Neural crest cell (in vitro differentiated cells): ENCODE results near the gene DAAM1. TPM values are rescaled to one million over a fixed set of nuclear protein-coding genes. Genes with fewer than 3 reads are reported as not detected.

Source experiments
- DNase-seq: peaks from one replicate; pipeline ENCODE4 v3.0.0; 2021; ENCODE audit warnings: low read depth, mixed read lengths, low spot score
- H3K27ac Mint-ChIP-seq: one replicate; pipeline ENCODE4 v1.8.0; 2021; ENCODE audit warnings: mild to moderate bottlenecking, mixed read lengths; ENCODE audit not compliant: unreplicated experiment
- H3K27me3 Mint-ChIP-seq: 2 replicates; pipeline ENCODE4 v1.8.0; 2021; ENCODE audit warnings: low read depth, mild to moderate bottlenecking, mixed read lengths
- H3K36me3 Mint-ChIP-seq: 2 replicates; pipeline ENCODE4 v1.8.0; 2021; ENCODE audit warnings: low read depth, mild to moderate bottlenecking, mixed read lengths
- H3K4me1 Mint-ChIP-seq: 2 replicates; pipeline ENCODE4 v1.8.0; 2021; ENCODE audit warnings: mixed read lengths
- H3K4me3 Mint-ChIP-seq: one replicate; pipeline ENCODE4 v1.8.0; 2021; ENCODE audit warnings: mild to moderate bottlenecking, mixed read lengths
- H3K9me3 Mint-ChIP-seq: 2 replicates; pipeline ENCODE4 v1.8.0; 2021; ENCODE audit warnings: mixed read lengths
- CTCF ChIP-seq: fragments of 200-600 bp; sonication (generic); conservative IDR thresholded peaks from 2 replicates; pipeline ENCODE4 v1.5.0; 2021; ENCODE audit warnings: antibody characterized with exemption, mild to moderate bottlenecking
- total RNA-seq: library from RNA; stranded (reverse); gene quantifications from 2 replicates; pipeline ENCODE4 v1.2.1, GENCODE V29; 2021

DAAM1 gene
- total RNA-seq, 1 donor from 2014 or later: 47.2 TPM

GRCh38 chr14:59208224-59208814 lies 19.9 kb downstream of the DAAM1 start:
- no peaks in the 10 kb centered on the region for H3K27me3 Mint-ChIP-seq
- H3K4me3 Mint-ChIP-seq: no peak overlapping the region
- no peaks in the 10 kb centered on the region for H3K9me3 Mint-ChIP-seq
- no peak for TF ChIP-seq CTCF
- DNase-seq: no peak
- H3K27ac Mint-ChIP-seq: no peak overlapping the region
- peaks cover 4% of the 10 kb centered on the region for H3K4me1 Mint-ChIP-seq
- no peaks in the 10 kb centered on the region for H3K36me3 Mint-ChIP-seq

DNA sequence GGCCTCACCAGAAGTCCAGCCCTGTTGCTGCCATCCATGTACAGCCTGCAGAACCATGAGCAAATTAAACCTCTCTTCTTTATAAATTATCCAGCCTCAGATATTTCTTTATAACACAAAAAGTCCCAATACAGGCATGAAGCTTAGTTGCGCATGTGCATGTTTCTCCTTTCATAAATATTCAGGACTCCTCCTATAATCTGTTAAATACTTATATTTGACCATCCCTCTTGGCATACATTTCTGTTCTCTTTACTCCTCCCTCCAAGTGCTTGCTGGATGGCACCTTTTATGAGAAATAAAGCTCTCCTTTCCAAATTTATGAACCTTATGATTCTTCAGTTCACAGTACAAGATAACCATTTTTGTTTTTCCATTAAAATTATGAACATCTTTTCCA lies 20.5 kb downstream of the DAAM1 start:
- Mint-ChIP-seq H3K4me3 (no peak overlapping the region), H3K27ac (no peak overlapping the region), H3K9me3 (no peaks in the 10 kb centered on the region), H3K4me1 (peaks cover 7% of the 10 kb centered on the region), H3K36me3 (no peaks in the 10 kb centered on the region), H3K27me3 (no peaks in the 10 kb centered on the region)
- TF ChIP-seq CTCF: no peak
- DNase-seq: no peak

DNA sequence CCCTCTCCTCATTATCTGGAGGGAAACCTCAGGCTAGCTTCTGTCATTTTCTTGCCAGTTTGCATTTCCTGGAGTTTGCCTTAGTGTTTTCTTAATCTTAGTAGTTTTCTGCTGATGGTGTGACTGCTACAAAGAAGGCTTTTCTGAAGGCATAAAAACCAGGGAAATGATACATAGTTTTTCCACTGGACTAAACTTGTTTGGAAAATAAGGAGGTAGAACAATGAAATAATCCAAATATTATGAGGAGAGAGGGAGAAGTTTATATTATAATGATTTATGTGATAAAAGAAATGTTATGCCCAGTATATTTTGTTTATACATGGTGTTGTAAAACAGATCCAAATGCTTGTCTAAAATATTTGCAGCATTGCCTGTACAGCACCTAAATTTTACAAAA lies 22.2 kb downstream of the DAAM1 start:
- no peak for DNase-seq
- no peaks in the 10 kb centered on the region for H3K9me3 Mint-ChIP-seq
- H3K4me3 Mint-ChIP-seq: no peak overlapping the region
- H3K4me1 Mint-ChIP-seq: peaks cover 10% of the 10 kb centered on the region
- no peaks in the 10 kb centered on the region for H3K36me3 Mint-ChIP-seq
- H3K27me3 Mint-ChIP-seq: no peaks in the 10 kb centered on the region
- TF ChIP-seq CTCF: no peak
- H3K27ac Mint-ChIP-seq: no peak overlapping the region

- Mint-ChIP-seq H3K27ac (no peak overlapping the region), H3K9me3 (no peaks in the 10 kb centered on the region), H3K4me3 (no peak overlapping the region), H3K36me3 (no peaks in the 10 kb centered on the region), H3K27me3 (no peaks in the 10 kb centered on the region), H3K4me1 (peaks cover 10% of the 10 kb centered on the region)
- TF ChIP-seq CTCF: no peak
- no peak for DNase-seq
These were observed 25.2 kb downstream of the DAAM1 start for GRCh38 chr14:59213368-59214315.

DNA sequence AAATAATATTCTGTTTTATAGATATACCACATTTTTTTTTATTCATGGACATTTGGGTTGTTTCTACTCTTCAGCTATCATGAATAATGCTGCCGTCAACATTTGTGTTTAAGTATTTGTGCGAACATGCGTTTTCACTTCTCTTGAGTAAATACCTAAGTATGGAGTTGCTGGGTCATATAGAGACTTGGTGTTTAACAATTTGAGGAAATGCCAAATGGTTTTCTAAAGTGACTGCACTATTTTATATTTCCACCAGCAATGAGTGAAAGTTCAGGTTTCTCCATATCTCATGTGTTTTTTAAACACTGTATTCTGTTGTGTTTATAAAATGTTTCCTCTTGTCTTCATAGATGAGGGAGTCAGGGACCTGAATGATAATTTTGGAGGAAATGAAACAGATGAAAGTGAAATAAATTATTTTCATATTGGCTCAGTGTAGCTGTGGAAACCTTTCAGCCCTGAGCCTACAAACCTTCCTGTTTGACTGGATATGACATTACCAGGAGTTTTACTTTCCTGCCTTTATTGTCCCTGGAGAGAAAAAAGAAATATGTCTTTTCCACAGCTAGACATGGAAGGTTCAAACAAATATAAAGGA lies 26.3 kb downstream of the DAAM1 start:
- Mint-ChIP-seq H3K27me3 (no peaks in the 10 kb centered on the region), H3K27ac (no peak overlapping the region), H3K4me1 (peaks cover 10% of the 10 kb centered on the region), H3K4me3 (no peak overlapping the region), H3K9me3 (no peaks in the 10 kb centered on the region), H3K36me3 (no peaks in the 10 kb centered on the region)
- TF ChIP-seq CTCF: no peak
- DNase-seq: no peak
